Left ventricle myocardium inferior (tissue), 1 donor: Measurements from ENCODE around the gene DNAJC5G. TPM values are rescaled to one million over a fixed set of nuclear protein-coding genes. Genes with fewer than 3 reads are reported as not detected.

Source experiments
- DNase-seq: peaks from one replicate; pipeline ENCODE4 v3.0.0-alpha.2; 2020
- H3K27ac ChIP-seq: fragments of 200-600 bp; replicated peaks from 2 replicates; pipeline ENCODE4 v1.8.0; 2021
- H3K27me3 ChIP-seq: fragments of 200-600 bp; 2 replicates; pipeline ENCODE4 v1.8.0; 2021; ENCODE audit warnings: low read depth
- H3K36me3 ChIP-seq: fragments of 200-600 bp; 2 replicates; pipeline ENCODE4 v1.8.0; 2021
- H3K4me1 ChIP-seq: fragments of 200-600 bp; 2 replicates; pipeline ENCODE4 v1.8.0; 2021
- H3K4me3 ChIP-seq: fragments of 200-600 bp; 2 replicates; pipeline ENCODE4 v1.8.0; 2021; ENCODE audit warnings: mild to moderate bottlenecking, moderate library complexity
- H3K9me3 ChIP-seq: fragments of 200-600 bp; replicated peaks from 2 replicates; pipeline ENCODE4 v1.8.0; 2021
- CTCF ChIP-seq: fragments of 200-600 bp; IDR thresholded peaks from 2 replicates; pipeline ENCODE4 v1.8.0; 2021; ENCODE audit warnings: antibody characterized with exemption, mild to moderate bottlenecking, borderline replicate concordance
- intact Hi-C: fragments of 100-400 bp; cut with micrococcal nuclease; formaldehyde crosslinking; loops from one replicate; pipeline ENCODE4 v1.11.0; 2022
- total RNA-seq: library from RNA; stranded (reverse); fragmentation: NEBNext Ultra II Directional; extraction: Animal tissue kit (Norgen Biotek cat#: 25700); gene quantifications from one replicate; pipeline ENCODE4 v1.2.1, GENCODE V29; 2021
- donor health status: DM: no; HTN: yes; CAD: no; lungs with severe emphysema.

DNAJC5G gene
- total RNA-seq, 1 donor from 2014 or later, result 1.2 TPM

GRCh38 chr2:27322301-27322765 lies 47.1 kb downstream of the DNAJC5G start:
- DNase-seq, result no peak
- Histone ChIP-seq H3K36me3 (peaks cover 20% of the 10 kb centered on the region), H3K4me3 (peak overlapping the region; percentile 87), H3K4me1 (peaks cover 43% of the 10 kb centered on the region), H3K27me3 (no peaks in the 10 kb centered on the region), H3K27ac (peak overlapping the region; percentile 96), H3K9me3 (no peaks in the 10 kb centered on the region)
- TF ChIP-seq CTCF, result no peak
- intact Hi-C loops, result no loop called here

- Histone ChIP-seq H3K9me3 (no peaks in the 10 kb centered on the region), H3K27ac (peak within 1 kb of the TSS; percentile 96), H3K36me3 (peaks cover 26% of the 10 kb centered on the region), H3K4me1 (peaks cover 43% of the 10 kb centered on the region), H3K27me3 (no peaks in the 10 kb centered on the region), H3K4me3 (peak within 1 kb of the TSS; percentile 87)
- TF ChIP-seq CTCF, result no peak
- intact Hi-C loops, result no loop called here
- peak; percentile 91 for DNase-seq
Measured at GRCh38 chr2:27322766-27323595, 47.7 kb downstream of the DNAJC5G start, which contains the start of gene MPV17. MPV17 (minus strand) TSS chr2:27323097; CDS start chr2:27322517, 580 bp downstream.

GRCh38 chr2:27323596-27324285 lies 48.5 kb downstream of the DNAJC5G start:
- intact Hi-C loops, result no loop called here
- H3K9me3 ChIP-seq, result no peaks in the 10 kb centered on the region

GRCh38 chr2:27324720-27325119 lies 49.5 kb downstream of the DNAJC5G start:
- DNase-seq, result no peak
- TF ChIP-seq CTCF, result no peak
- H3K27me3 ChIP-seq, result no peaks in the 10 kb centered on the region
- peaks cover 44% of the 10 kb centered on the region for H3K36me3 ChIP-seq
- peaks cover 43% of the 10 kb centered on the region for H3K4me1 ChIP-seq
- intact Hi-C loops, result no loop called here
- peak overlapping the region; percentile 96 for H3K27ac ChIP-seq
- H3K9me3 ChIP-seq, result no peaks in the 10 kb centered on the region
- H3K4me3 ChIP-seq, result no peak overlapping the region

More at GRCh38 chr2:27323596-27324285, 48.5 kb downstream of the DNAJC5G start:
- Histone ChIP-seq H3K27ac (peak overlapping the region; percentile 96), H3K4me1 (peaks cover 43% of the 10 kb centered on the region), H3K36me3 (peaks cover 34% of the 10 kb centered on the region), H3K27me3 (no peaks in the 10 kb centered on the region), H3K4me3 (peak overlapping the region; percentile 87)
- DNase-seq, result no peak
- no peak for TF ChIP-seq CTCF

Other genes with a start within 250 kb of the DNAJC5G start
- gene TMEM214, start 242.5 kb upstream of the DNAJC5G start, total RNA-seq, result 31.4 TPM
- 10.0 TPM for gene AGBL5, start 223.8 kb upstream of the DNAJC5G start, total RNA-seq
- 354 TPM for gene OST4, start 203.8 kb upstream of the DNAJC5G start, total RNA-seq
- 18.4 TPM for gene EMILIN1, start 196.8 kb upstream of the DNAJC5G start, total RNA-seq
- gene KHK, start 188.7 kb upstream of the DNAJC5G start, total RNA-seq, result 2.9 TPM
- 0.80 TPM for gene CGREF1, start 156.3 kb upstream of the DNAJC5G start, total RNA-seq
- 3.5 TPM for gene ABHD1, start 151.6 kb upstream of the DNAJC5G start, total RNA-seq
- 54.6 TPM for gene PREB, start 140.8 kb upstream of the DNAJC5G start, total RNA-seq
- gene PRR30, start 136.0 kb upstream of the DNAJC5G start, total RNA-seq, result not detected
- gene TCF23, start 126.4 kb upstream of the DNAJC5G start, total RNA-seq, result 0.08 TPM
- gene ATRAID, start 63.4 kb upstream of the DNAJC5G start, total RNA-seq, result 121 TPM
- 12.0 TPM for gene SLC5A6, start 63.2 kb upstream of the DNAJC5G start, total RNA-seq
- gene CAD, start 58.1 kb upstream of the DNAJC5G start, total RNA-seq, result 7.7 TPM
- gene SLC30A3, start 12.4 kb upstream of the DNAJC5G start, total RNA-seq, result 5.9 TPM
- 285 TPM for gene TRIM54, start 7.0 kb downstream of the DNAJC5G start, total RNA-seq
- gene UCN, start 33.0 kb downstream of the DNAJC5G start, total RNA-seq, result 1.5 TPM
- 59.2 TPM for gene MPV17, start 47.7 kb downstream of the DNAJC5G start, total RNA-seq
- gene GTF3C2, start 81.3 kb downstream of the DNAJC5G start, total RNA-seq, result 16.2 TPM
- gene EIF2B4, start 94.9 kb downstream of the DNAJC5G start, total RNA-seq, result 34.1 TPM
- gene SNX17, start 95.2 kb downstream of the DNAJC5G start, total RNA-seq, result 58.9 TPM
- 6.7 TPM for gene ZNF513, start 105.3 kb downstream of the DNAJC5G start, total RNA-seq
- 34.4 TPM for gene PPM1G, start 134.2 kb downstream of the DNAJC5G start, total RNA-seq
- gene NRBP1, start 153.2 kb downstream of the DNAJC5G start, total RNA-seq, result 52.5 TPM
- gene KRTCAP3, start 166.9 kb downstream of the DNAJC5G start, total RNA-seq, result 0.63 TPM
- gene IFT172, start 214.3 kb downstream of the DNAJC5G start, total RNA-seq, result 21.8 TPM
- gene FNDC4, start 219.8 kb downstream of the DNAJC5G start, total RNA-seq, result 1.7 TPM
- gene GCKR, start 221.4 kb downstream of the DNAJC5G start, total RNA-seq, result not detected